Coronary artery (tissue), 2 donors: ENCODE measurements around the gene MPI.
"Not testable (repeated sequence)": the region's sequence is repeated elsewhere in the genome, so short reads cannot be mapped to it uniquely, and the experiment has no call there.

Source experiments
- DNase-seq: peaks from one replicate; pipeline ENCODE4 v3.0.0-alpha.2; 2017; ENCODE audit warnings: low spot score
- H3K27ac ChIP-seq, 2 donors: fragments of 200-600 bp; sonication (generic); one replicate each; pipeline ENCODE4 v1.5.1; 2016 to 2019
- H3K4me3 ChIP-seq: fragments of 200-600 bp; sonication (generic); 2 replicates; pipeline ENCODE4 v1.5.1; 2016; ENCODE audit warnings: mild to moderate bottlenecking, moderate library complexity
- CTCF ChIP-seq: fragments of 200-600 bp; sonication (generic); IDR thresholded peaks from one replicate; pipeline ENCODE4 v1.5.1; 2019; ENCODE audit warnings: antibody characterized with exemption

The MPI gene

DNA sequence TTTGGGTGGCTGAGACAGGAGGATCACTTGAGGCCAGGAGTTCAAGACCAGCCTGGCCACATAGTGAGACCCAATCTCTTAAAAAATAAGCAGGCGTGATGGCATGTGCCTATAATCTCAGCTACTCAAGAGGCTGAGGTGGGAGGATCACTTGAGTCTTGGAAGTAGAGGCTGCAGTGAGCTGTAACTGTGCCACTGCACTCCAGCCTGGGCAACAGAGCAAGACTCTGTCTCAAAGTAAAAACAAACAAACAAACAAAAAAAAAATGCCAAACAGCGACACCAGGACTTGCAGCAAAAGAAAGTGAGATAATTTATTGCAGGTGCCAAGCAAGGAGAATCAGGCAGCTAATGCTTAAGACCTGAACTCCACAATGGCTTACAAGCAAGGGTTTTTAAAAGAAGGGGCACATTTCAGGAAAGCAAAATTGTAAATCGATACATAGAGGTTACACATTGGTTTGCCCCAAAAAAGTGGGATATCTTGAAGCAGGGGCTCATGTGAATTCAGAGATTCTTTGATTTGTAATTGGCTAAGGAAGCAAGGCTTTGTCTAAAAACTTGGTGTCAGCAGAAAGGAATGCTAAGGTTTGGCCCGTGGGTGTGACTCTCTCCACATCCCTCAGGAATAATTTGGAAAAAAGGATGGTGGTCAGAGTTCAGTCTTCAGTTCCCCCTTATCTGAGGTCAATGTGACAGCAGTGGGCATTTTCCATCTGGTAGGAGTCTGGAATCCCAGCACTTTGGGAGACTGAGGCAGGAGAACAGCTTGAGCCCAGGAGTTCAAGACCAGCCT lies 5.2 kb upstream of the MPI start:
- no peak for DNase-seq
- H3K4me3 ChIP-seq: no peak overlapping the region
- H3K27ac ChIP-seq: no peak overlapping the region
- TF ChIP-seq CTCF: no peak

- DNase-seq: no peak
- no peak for TF ChIP-seq CTCF
- Histone ChIP-seq H3K4me3 (no peak overlapping the region), H3K27ac (no peak overlapping the region)
Measured at GRCh38 chr15:74885461-74885860, 4.4 kb upstream of the MPI start.

- not testable (repeated sequence) for DNase-seq, H3K27ac ChIP-seq, H3K4me3 ChIP-seq
Measured at GRCh38 chr15:74887537-74888193, 2.2 kb upstream of the MPI start.

DNA sequence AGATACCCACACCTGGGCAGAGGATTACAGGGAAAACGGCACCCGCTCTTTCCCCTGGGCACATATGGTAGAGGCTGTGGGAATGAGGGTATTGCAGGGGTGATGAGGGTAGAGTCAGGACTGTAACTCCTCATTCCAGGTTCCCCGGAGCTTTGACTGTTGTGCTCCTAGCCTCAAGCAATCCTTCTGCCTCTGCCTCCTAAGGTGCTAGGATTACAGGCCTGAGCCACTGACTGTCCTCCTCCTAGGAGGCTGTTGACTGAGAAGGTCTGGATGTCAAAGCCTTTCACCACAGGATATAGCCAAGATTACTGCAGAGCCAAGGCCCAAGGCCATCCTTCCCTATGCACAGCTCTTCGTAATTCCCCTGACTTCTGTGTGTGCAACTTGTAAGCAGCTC lies 1.1 kb upstream of the MPI start:
- Histone ChIP-seq H3K27ac (peak overlapping the region in 1 of 2 donors; percentile 92), H3K4me3 (no peak overlapping the region)
- TF ChIP-seq CTCF: no peak
- no peak for DNase-seq

DNA sequence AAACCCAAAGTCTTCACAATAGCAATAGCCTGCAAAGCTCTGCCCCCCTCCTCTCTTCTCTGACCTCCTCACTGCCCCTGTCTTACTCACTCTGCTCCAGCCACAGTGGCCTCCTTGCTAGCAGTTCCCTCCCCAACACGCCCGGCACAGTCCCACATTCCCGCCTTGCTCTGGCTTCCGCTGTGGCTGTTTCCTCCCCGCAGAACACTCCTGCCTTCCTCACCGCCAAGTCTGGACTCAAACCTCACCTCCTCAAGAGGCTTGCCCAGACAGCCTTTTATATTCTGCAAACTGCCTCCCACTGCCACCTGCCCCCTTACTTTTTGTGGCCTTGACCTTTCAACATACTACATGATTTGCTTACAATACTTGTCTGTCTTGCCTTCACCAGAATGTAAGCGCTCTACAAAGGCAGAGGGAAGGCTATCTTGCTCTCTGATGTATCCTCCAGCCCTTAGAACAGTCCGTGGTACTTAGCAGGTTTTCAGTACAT lies 406 bp upstream of the MPI start:
- Histone ChIP-seq H3K27ac (peak overlapping the region; percentile 51 to 92), H3K4me3 (peak overlapping the region; percentile 97)
- DNase-seq: no peak
- no peak for TF ChIP-seq CTCF

DNA sequence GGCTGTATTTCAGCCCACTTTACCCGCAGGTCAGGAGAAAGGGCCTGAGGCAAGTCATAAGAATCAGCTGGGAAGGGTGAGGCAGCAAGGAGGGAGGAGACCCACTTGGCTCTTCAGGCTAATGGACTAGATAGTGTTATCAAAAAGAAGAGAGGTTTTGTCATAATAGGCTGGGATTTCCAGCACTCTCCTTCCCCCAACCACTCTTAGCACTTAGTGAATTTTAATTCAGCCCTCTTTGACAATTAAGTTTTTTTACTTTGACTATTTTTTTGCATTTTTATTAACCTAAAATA lies 771 bp downstream of the MPI start:
- peak overlapping the region; percentile 51 to 92 for H3K27ac ChIP-seq
- H3K4me3 ChIP-seq: peak overlapping the region; percentile 97
- TF ChIP-seq CTCF: no peak
- no peak for DNase-seq

DNA sequence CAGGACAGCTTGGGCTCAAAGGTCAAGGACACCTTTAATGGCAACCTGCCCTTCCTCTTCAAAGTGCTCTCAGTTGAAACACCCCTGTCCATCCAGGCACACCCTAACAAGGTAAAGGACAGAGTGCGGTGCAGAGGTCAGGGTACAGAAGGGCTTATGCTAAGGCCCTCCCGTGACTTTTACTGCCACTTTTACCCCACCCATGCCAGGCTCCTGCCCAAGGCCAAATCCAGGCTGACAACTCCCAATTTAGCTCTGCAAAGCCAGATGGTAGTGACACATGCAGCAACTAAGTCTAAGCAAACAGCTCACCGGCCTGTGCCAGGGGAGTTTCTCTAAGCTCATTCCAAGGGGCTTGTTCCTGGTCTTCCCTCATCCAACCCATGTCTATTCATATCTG lies 1.6 kb downstream of the MPI start:
- TF ChIP-seq CTCF: no peak
- Histone ChIP-seq H3K27ac (no peak overlapping the region), H3K4me3 (no peak overlapping the region)
- DNase-seq: no peak
